OCI-LY3 (cell line): ENCODE data around the gene CH25H.

Experiments
- CTCF ChIP-seq: fragments of 200-600, 300-600 bp; sonication (generic); IDR thresholded peaks from 2 replicates; pipeline ENCODE4 v1.5.1; 2014; ENCODE audit warnings: antibody characterized with exemption, low read length, low read depth
- EZH2phosphoT487 ChIP-seq: fragments of 200-600 bp; shearing (Covaris generic); IDR thresholded peaks from 2 replicates; pipeline ENCODE4 v1.6.1; 2018; ENCODE audit warnings: antibody characterized with exemption, mixed run types, low read depth

DNA sequence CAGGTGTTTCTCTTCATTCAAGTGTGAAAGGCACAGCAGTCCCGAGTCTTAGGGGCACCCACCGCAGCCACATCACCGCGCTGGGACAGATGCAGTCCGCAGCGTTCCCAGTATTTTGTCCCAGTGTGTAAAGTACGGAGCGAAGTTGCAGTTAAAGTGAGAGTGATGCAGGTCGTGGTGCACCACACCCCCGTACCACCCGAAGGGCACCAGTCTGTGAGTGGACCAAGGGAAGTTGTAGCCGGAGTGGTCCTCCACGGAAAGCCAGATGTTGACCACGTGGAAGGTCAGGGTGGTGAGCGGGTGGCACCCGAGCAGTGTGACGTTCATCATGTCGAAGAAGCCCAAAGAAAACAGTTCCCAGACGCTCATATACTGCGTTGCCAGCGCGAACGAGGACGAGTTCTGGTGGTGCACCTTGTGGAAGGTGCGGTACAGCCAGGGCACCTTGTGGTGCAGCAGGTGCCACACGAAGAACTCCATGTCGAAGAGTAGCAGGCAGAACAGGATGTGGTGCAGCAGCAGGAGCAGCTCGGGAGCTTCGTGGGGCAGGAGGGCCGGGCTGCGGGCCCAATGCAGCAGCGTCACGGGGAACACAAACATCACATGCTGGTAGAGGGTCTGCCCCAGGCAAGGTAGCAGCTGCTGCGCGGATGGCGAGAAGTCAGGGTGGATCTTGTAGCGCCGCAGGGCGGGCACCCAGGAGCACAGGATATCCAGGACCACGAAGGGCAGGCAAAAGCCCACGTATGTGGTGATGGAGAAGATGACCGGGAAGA lies 526 bp downstream of the CH25H start:
- TF ChIP-seq CTCF (no peak), EZH2phosphoT487 (no peak)
